A673 (cell line): ENCODE data around the gene TBC1D4. TPM values are rescaled to one million over a fixed set of nuclear protein-coding genes. Genes with fewer than 3 reads are reported as not detected.
"Not testable (repeated sequence)": the region's sequence is repeated elsewhere in the genome, so short reads cannot be mapped to it uniquely, and the experiment has no call there.

Source experiments
- BruUV-seq: library from RNA; stranded (reverse); fragments of 400-500 nt; replicated peaks from 2 replicates; lab custom pipeline; 2021; lab: Mats Ljungman, UMichigan
- CTCF ChIA-PET: fragments of 300-600 bp; sonication (Branson Sonifier 250); formaldehyde crosslinking; loops from one replicate; lab custom pipeline; 2022; ENCODE audit warnings: antibody characterized with exemption; lab: Charles Lee
- POLR2A ChIA-PET: fragments of 300-600 bp; sonication (Branson Sonifier 250); formaldehyde crosslinking; loops from one replicate; lab custom pipeline; 2022; ENCODE audit warnings: antibody characterized with exemption; ENCODE audit not compliant: low non-redundant PET; lab: Charles Lee
- DNase-seq: peaks from one replicate; pipeline ENCODE4 v3.0.0-alpha.2; 2015; ENCODE audit warnings: low spot score
- H3K27ac ChIP-seq: fragments of 200-600 bp; sonication (generic); 2 replicates; pipeline ENCODE4 v1.5.1; 2016; ENCODE audit warnings: mixed run types, low read depth, mild to moderate bottlenecking, mixed read lengths, antibody characterized with exemption, low read length; ENCODE audit not compliant: poor library complexity, severe bottlenecking
- H3K27me3 ChIP-seq: fragments of 200-600 bp; sonication (generic); replicated peaks from 2 replicates; pipeline ENCODE4 v1.6.1; 2017; ENCODE audit warnings: mixed run types, low read depth, mild to moderate bottlenecking, mixed read lengths, antibody characterized with exemption, low read length; ENCODE audit not compliant: insufficient read depth, poor library complexity
- H3K36me3 ChIP-seq: fragments of 200-600 bp; sonication (generic); 2 replicates; pipeline ENCODE4 v1.6.1; 2016; ENCODE audit warnings: mixed run types, mild to moderate bottlenecking, mixed read lengths, antibody characterized with exemption, low read length; ENCODE audit not compliant: insufficient read depth, poor library complexity, severe bottlenecking
- H3K4me1 ChIP-seq: fragments of 200-600 bp; sonication (generic); 2 replicates; pipeline ENCODE4 v1.6.1; 2017; ENCODE audit warnings: mixed run types, mild to moderate bottlenecking, mixed read lengths, antibody characterized with exemption, low read length; ENCODE audit not compliant: insufficient read depth, poor library complexity, severe bottlenecking
- H3K4me3 ChIP-seq: fragments of 200-600 bp; sonication (generic); 2 replicates; pipeline ENCODE4 v1.5.1; 2016; ENCODE audit warnings: low read depth, mixed run types, mild to moderate bottlenecking, mixed read lengths, low read length; ENCODE audit not compliant: poor library complexity, severe bottlenecking
- H3K9me3 ChIP-seq: fragments of 200-600 bp; sonication (generic); 2 replicates; pipeline ENCODE4 v1.6.1; 2016; ENCODE audit warnings: mixed run types, low read depth, mild to moderate bottlenecking, mixed read lengths, antibody characterized with exemption, low read length; ENCODE audit not compliant: poor library complexity, severe bottlenecking
- EZH2 ChIP-seq: fragments of 200-600 bp; sonication (generic); IDR thresholded peaks from 2 replicates; pipeline ENCODE4 v1.6.1; 2017; ENCODE audit warnings: borderline replicate concordance, low read depth, mild to moderate bottlenecking, mixed read lengths, antibody characterized with exemption, low read length; ENCODE audit not compliant: poor library complexity, severe bottlenecking
- intact Hi-C: fragments of 100-400 bp; cut with micrococcal nuclease; formaldehyde crosslinking; loops from one replicate; pipeline ENCODE4 v1.10.0; 2022; ENCODE audit not compliant: unreplicated experiment
- total RNA-seq: library from RNA; stranded (reverse); gene quantifications from 2 replicates; pipeline ENCODE4 v1.2.3, GENCODE V29; 2021
- TF ChIP-seq, protein P1 (sequence below): fragments of 300-800, 200-600 bp; sonication (generic); conservative IDR thresholded peaks from 2 replicates; pipeline ENCODE4 v1.5.1; 2017; ENCODE audit warnings: low read depth, mild to moderate bottlenecking, antibody characterized with exemption, low read length, moderate library complexity, mixed read lengths

Gene TBC1D4
- total RNA-seq, 1 experiment from 2014 or later = 9.8 TPM

DNA sequence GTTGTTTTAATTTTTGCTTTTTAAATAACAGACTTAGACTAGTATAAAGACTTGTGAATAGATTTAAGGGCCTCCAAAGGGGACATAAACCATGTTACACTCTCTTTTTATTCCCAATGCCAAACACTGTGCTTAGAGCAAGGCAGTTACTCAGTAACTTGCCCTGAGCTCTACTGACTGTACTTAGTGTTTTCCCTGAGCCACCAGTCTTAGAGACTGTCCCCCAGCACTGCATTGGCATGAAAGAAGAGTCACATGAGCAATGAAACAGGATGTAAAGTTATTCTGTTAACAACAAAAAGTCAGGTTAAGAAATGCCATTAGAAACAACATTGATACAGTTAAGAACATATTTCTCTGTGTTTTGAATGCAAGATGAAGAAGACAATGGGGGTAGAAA is 187.9 kb downstream of the TBC1D4 start:
- BruUV-seq = no TSS peak
- no peaks in the 10 kb centered on the region for H3K9me3 ChIP-seq
- H3K4me3 ChIP-seq = no peak overlapping the region
- no peaks in the 10 kb centered on the region for H3K36me3 ChIP-seq
- intact Hi-C loops = no loop called here
- no peak overlapping the region for H3K27ac ChIP-seq
- H3K4me1 ChIP-seq = peaks cover 9% of the 10 kb centered on the region
- ChIA-PET CTCF (no interaction called here), POLR2A (no interaction called here)
- H3K27me3 ChIP-seq = no peaks in the 10 kb centered on the region
- no peak for TF ChIP-seq EZH2
- TF ChIP-seq, protein P1, sequence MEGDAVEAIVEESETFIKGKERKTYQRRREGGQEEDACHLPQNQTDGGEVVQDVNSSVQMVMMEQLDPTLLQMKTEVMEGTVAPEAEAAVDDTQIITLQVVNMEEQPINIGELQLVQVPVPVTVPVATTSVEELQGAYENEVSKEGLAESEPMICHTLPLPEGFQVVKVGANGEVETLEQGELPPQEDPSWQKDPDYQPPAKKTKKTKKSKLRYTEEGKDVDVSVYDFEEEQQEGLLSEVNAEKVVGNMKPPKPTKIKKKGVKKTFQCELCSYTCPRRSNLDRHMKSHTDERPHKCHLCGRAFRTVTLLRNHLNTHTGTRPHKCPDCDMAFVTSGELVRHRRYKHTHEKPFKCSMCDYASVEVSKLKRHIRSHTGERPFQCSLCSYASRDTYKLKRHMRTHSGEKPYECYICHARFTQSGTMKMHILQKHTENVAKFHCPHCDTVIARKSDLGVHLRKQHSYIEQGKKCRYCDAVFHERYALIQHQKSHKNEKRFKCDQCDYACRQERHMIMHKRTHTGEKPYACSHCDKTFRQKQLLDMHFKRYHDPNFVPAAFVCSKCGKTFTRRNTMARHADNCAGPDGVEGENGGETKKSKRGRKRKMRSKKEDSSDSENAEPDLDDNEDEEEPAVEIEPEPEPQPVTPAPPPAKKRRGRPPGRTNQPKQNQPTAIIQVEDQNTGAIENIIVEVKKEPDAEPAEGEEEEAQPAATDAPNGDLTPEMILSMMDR = no peak
- DNase-seq = no peak

DNA sequence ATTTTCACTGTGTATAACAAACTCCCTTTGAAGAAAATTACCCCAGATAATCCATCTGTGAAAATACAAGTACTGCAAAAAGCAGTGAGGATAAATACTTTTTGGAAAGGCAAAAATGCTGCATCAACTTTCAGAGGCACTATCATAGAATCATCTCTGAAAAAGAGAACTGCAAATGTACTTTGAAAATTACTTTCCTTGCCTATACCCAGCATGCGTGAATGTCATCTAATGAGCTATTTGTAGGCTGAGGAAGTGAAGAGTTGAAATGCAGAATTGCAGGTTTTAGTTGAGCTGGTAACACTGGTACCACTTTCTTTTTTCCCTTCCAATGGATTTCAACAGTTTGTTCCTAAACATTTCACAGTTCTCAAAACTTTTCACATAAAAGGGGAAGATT is 196.7 kb downstream of the TBC1D4 start:
- TF ChIP-seq, protein P1 = no peak
- no peak for TF ChIP-seq EZH2
- DNase-seq = no peak
- no peaks in the 10 kb centered on the region for H3K27me3 ChIP-seq
- POLR2A ChIA-PET = no interaction called here
- no TSS peak for BruUV-seq
- H3K36me3 ChIP-seq = no peaks in the 10 kb centered on the region
- intact Hi-C loops = no loop called here
- H3K9me3 ChIP-seq = no peaks in the 10 kb centered on the region
- H3K4me3 ChIP-seq = no peak overlapping the region
- H3K27ac ChIP-seq = no peak overlapping the region
- CTCF ChIA-PET = no interaction called here
- no peaks in the 10 kb centered on the region for H3K4me1 ChIP-seq

DNA sequence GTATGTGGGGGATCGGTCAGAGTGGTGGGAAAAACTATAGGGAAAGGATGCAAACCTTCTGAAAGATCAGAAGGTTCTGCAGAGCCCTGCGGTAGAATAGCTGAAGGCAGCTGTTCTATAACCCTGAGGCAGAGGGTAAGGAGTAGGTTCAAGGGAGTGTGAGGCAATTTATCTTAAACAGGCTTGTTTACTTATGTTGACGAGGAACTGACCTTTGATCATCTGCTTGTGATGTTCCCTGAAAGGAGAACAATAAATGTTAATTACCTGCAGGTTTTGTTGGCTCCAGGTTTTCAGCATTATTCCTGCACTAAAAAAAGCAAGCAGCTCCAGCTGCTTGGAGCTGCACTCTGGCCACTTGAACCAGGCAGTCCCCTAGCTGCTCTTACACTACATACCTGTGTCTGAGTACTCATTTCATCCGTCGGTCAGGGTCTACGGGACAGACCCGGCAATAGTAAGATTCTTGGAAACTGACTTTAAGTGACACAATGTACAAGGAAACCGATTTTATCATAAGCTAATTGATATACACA is 202.1 kb downstream of the TBC1D4 start:
- Histone ChIP-seq H3K27me3 (no peaks in the 10 kb centered on the region), H3K9me3 (no peaks in the 10 kb centered on the region), H3K36me3 (no peaks in the 10 kb centered on the region), H3K27ac (no peak overlapping the region), H3K4me3 (no peak overlapping the region), H3K4me1 (no peaks in the 10 kb centered on the region)
- DNase-seq = no peak
- TF ChIP-seq, protein P1 = no peak
- TF ChIP-seq EZH2 = no peak
- ChIA-PET CTCF (no interaction called here), POLR2A (no interaction called here)
- BruUV-seq = no TSS peak
- intact Hi-C loops = no loop called here

DNA sequence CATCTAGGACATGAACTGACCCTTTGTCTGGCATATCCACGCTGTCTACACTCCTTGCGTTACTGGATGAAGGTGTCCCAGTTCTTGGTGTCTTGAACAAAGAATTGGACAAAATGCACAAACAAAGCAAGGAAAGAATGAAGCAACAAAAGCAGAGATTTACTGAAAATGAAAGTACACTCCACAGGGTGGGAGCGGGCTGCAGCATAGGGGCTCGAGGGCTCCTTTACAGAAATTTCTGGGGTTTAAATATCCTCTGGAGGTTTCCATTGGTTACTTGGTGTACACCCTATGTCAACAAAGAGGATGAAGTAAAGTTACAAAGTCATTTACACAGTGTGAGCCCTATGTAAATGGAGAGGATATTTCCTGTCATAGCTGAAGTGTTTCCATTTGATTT is 208.3 kb downstream of the TBC1D4 start:
- H3K4me3 ChIP-seq, H3K27me3 ChIP-seq, CTCF ChIA-PET, H3K9me3 ChIP-seq, intact Hi-C loops, H3K27ac ChIP-seq, DNase-seq, BruUV-seq, H3K36me3 ChIP-seq, POLR2A ChIA-PET, H3K4me1 ChIP-seq: not testable (repeated sequence)
